ENCODE data around the gene NDEL1.
"Not testable (repeated sequence)": the region's sequence is repeated elsewhere in the genome, so short reads cannot be mapped to it uniquely, and the experiment has no call there.

The NDEL1 gene

GRCh38 chr17:8435245-8436168, at the start of gene NDEL1:
Gene NDEL1, plus strand, starts transcription at chr17:8435884. Its CDS starts 8,388 bp downstream, at chr17:8444272.
- peak; percentile 100 for DNase-seq (ENCODE audit: low spot score)

DNA sequence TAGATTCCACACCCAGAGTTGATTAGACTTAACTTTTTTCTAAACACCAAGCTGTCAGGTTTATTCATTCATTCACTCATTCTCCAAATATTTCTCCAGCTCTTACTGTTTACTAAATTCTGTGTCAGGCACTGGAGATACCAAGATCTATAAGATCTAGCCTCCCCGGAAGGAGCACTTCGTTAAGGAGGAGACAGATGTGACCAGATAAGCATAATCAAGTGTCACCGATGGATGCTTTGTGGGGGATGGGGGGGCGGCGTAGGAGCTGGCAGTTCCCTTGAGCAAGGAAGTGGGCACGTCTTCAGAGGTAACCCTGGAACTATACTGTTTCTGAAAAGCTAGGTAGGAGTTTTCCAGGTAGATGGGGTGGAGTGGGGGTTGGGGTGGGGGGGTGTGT, 48.8 kb upstream of the NDEL1 start:
- DNase-seq (ENCODE audit: low spot score) = no peak

- no peak for DNase-seq (ENCODE audit: low spot score)
Observed at GRCh38 chr17:8387914-8388651, 47.6 kb upstream of the NDEL1 start.

GRCh38 chr17:8391711-8392110, 44.0 kb upstream of the NDEL1 start:
- DNase-seq (ENCODE audit: low spot score) = peak; percentile 37

GRCh38 chr17:8392274-8392673, 43.4 kb upstream of the NDEL1 start:
- DNase-seq (ENCODE audit: low spot score) = no peak

DNA sequence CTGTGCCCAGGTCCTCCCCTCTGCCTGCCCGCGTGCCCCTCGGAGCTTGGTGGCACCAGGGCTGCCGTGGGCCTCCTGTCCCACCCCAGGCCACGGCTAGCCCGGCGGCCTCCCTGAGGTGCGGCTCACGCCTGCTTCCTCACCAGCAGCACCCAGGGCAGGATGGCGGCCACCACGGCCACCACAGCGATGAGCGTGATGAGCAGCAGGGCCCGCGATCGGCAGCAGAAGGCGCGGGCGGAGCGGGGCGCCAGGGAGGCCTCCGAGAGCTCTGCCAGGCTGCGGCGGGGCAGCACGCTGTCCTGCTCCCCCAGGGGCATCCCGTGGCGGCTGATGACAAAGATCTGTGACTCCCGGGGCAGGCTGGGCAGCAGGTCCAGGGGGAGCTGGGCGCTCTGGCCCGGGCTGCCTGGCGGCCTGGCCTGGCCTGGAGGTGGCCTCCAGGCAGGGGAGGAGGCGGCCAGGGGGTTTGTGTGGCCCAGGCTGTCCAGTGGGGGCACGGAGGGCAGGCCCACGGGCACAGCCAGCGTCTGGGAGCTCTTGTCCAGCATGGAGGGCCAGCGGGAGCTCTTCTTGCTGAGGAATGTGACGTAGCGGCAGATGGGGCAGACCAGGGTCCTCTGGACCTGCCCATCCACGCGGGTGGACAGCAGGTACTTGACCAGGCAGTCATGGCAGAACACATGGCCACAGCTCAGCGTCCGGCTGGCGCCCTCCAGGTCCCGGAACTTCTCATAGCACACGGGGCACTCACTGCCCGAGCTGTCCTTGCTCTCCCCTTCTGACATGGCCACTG, 42.8 kb upstream of the NDEL1 start:
- no peak for DNase-seq (ENCODE audit: low spot score)

- no peak for DNase-seq (ENCODE audit: low spot score)
Observed at GRCh38 chr17:8393470-8394231, 42.0 kb upstream of the NDEL1 start.

DNA sequence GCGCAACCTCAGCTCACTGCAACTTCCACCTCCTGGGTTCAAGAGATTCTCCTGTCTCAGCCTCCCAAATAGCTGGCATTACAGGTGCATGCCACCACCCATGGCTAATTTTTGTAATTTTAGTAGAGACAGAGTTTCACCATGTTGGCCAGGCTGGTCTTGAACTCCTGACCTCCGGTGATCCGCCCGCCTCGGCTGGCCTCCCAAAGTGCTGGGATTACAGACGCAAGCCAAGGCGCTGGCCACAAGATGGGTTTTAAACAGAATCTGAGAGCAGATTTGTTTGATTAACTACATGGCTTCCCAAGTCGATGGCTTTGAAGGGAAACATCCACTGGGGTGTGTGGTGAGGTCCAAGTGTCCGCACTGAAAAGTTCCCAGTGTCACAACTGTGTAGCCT, 41.2 kb upstream of the NDEL1 start:
- DNase-seq (ENCODE audit: low spot score) = not testable (repeated sequence)

GRCh38 chr17:8397636-8398035, 38.0 kb upstream of the NDEL1 start, which contains the start of gene RNF222:
Gene RNF222, minus strand, starts transcription at chr17:8397827. Its CDS starts 4,366 bp downstream, at chr17:8393461.
- DNase-seq (ENCODE audit: low spot score) = no peak

GRCh38 chr17:8398980-8399379, 36.7 kb upstream of the NDEL1 start:
- no peak for DNase-seq (ENCODE audit: low spot score)

GRCh38 chr17:8401107-8401506, 34.6 kb upstream of the NDEL1 start:
- DNase-seq (ENCODE audit: low spot score) = no peak

GRCh38 chr17:8402921-8403536, 32.7 kb upstream of the NDEL1 start:
- no peak for DNase-seq (ENCODE audit: low spot score)

GRCh38 chr17:8405499-8406016, 30.1 kb upstream of the NDEL1 start:
- no peak for DNase-seq (ENCODE audit: low spot score)

DNA sequence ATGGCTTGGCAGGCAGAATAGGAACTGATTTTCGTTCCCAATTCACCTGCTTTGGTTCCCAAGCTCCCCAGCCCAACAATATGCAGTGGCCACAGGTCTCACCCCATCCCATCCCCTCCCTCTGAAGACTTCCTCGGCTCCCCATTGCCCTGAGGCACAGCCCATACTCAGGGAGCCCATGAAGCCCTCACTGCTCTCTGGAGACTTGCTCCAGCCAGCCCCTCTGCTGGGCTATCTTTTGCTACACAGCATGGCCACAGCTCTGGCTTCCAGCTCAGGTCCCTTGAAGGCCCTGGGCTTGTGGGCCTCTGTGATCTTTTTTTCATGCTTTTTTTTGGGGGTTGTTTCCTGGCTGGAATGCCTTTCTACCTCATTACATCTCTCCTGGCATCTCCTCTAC, 29.5 kb upstream of the NDEL1 start:
- no peak for DNase-seq (ENCODE audit: low spot score)

DNA sequence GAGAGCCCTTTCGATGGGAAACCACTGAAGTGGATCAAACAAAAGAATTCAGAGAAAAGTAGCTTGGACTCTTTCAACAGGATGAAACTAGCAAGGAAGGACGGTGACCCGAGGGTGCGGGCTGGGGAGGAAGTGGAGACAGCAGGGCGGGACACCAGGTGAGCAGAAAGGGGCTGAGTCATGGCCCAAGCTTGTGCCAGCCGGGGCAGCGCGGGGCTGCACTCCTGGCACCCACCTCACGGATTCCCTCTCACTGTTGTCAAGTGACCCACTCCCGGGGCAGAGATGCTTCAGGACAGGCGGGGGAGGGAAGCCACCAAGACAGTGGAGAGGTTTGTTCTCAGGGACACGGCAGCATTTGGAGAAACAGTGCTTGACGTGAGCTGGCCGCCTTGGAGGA, 27.3 kb upstream of the NDEL1 start:
- no peak for DNase-seq (ENCODE audit: low spot score)

GRCh38 chr17:8409966-8410882, 25.5 kb upstream of the NDEL1 start:
- DNase-seq (ENCODE audit: low spot score) = peak; percentile 85

GRCh38 chr17:8410883-8411238, 24.8 kb upstream of the NDEL1 start:
- no peak for DNase-seq (ENCODE audit: low spot score)

- no peak for DNase-seq (ENCODE audit: low spot score)
Observed at GRCh38 chr17:8412089-8412488, 23.6 kb upstream of the NDEL1 start.

- no peak for DNase-seq (ENCODE audit: low spot score)
Observed at GRCh38 chr17:8413328-8413727, 22.4 kb upstream of the NDEL1 start.

GRCh38 chr17:8413938-8414337, 21.7 kb upstream of the NDEL1 start:
- no peak for DNase-seq (ENCODE audit: low spot score)
